ENCODE results near the gene VCX3B.

DNA sequence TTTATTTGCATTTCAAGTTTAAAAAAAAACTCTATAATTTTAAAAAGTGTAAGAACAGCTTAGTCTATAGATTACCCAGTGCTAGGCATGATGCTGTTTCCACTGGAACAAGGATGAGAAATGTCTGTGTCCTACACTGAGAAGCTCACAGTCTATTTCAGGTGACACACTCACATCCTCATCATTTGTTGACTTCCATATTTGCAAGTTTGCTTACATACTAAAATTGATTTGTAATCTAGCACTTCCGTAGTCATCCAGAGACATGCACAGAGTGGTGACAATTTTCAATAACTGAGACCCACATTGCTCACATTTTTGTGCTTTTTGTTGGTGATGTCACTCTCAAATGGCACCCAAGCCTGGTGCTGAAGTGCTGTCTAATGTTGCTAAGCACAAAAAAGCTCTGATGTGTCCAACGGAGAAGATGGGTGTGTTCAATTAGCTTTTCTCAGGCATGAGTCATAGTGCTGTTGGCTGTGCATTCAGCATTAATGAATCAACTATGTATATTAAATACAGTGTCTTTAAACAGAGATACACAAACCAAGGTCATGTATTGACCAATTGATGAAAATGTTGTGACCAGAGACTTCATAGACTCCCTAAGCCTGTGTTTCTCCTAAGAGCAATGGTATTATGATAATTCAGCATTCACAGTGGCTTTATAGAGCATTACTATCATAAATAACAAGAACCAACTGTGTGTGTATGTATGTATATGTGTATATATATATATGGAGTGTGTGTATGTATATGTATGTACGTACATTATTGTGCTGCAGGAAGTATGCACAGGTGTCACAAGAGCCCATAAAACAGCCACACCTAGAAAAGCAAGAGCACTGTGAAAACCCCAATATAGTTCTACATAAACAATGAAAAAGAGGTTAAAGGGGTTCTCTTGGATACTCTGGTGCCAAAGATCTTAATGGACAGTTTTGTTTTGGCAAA is 31.2 kb upstream of the VCX3B start:
- no peak for TF ChIP-seq CTCF (IDR thresholded peaks at IDR 0.05)
- no peak for TF ChIP-seq POLR2A (IDR thresholded peaks at IDR 0.05)
